Measurements from ENCODE around the gene RMC1.
"Not testable (repeated sequence)": the region's sequence is repeated elsewhere in the genome, so short reads cannot be mapped to it uniquely, and the experiment has no call there.

Gene RMC1

GRCh38 chr18:23532848-23533247 is 29.5 kb downstream of the RMC1 start:
- no peak for DNase-seq

GRCh38 chr18:23534276-23534675 is 31.0 kb downstream of the RMC1 start:
- no peak for DNase-seq

- no peak for DNase-seq
These were observed 32.9 kb downstream of the RMC1 start for GRCh38 chr18:23536204-23536603.

GRCh38 chr18:23537274-23537673 is 34.0 kb downstream of the RMC1 start:
- DNase-seq, result no peak

GRCh38 chr18:23538001-23538400 is 34.7 kb downstream of the RMC1 start:
- DNase-seq, result no peak

GRCh38 chr18:23538870-23539269 is 35.6 kb downstream of the RMC1 start:
- DNase-seq, result no peak

- DNase-seq, result peak; percentile 24 to 54 (median 37)
These were observed 36.0 kb downstream of the RMC1 start for GRCh38 chr18:23539296-23539695.

GRCh38 chr18:23539911-23540525 is 36.7 kb downstream of the RMC1 start:
- DNase-seq, result peak; percentile 54 to 87 (median 63)

GRCh38 chr18:23540867-23541266 is 37.6 kb downstream of the RMC1 start:
- peak; percentile 71 to 89 (median 82) for DNase-seq

GRCh38 chr18:23541349-23542093 is 38.2 kb downstream of the RMC1 start:
- DNase-seq, result peak in 1 of 3 donors; percentile 38

GRCh38 chr18:23542461-23542860 is 39.1 kb downstream of the RMC1 start:
- peak; percentile 29 to 71 (median 60) for DNase-seq

- no peak for DNase-seq
These were observed 42.0 kb downstream of the RMC1 start for GRCh38 chr18:23545247-23545789.

GRCh38 chr18:23547306-23547705 is 44.0 kb downstream of the RMC1 start:
- DNase-seq, result no peak

GRCh38 chr18:23547846-23548245 is 44.5 kb downstream of the RMC1 start:
- peak in 1 of 3 donors; percentile 27 for DNase-seq

- DNase-seq, result no peak
These were observed 45.0 kb downstream of the RMC1 start for GRCh38 chr18:23548275-23548674.

- DNase-seq, result no peak
These were observed 45.4 kb downstream of the RMC1 start for GRCh38 chr18:23548719-23549118.

GRCh38 chr18:23550898-23551297 is 47.6 kb downstream of the RMC1 start:
- no peak for DNase-seq

- DNase-seq, result no peak
These were observed 48.7 kb downstream of the RMC1 start for GRCh38 chr18:23551978-23552377.

GRCh38 chr18:23552505-23552904 is 49.2 kb downstream of the RMC1 start:
- no peak for DNase-seq

GRCh38 chr18:23553887-23554286 is 50.6 kb downstream of the RMC1 start:
- no peak for DNase-seq

- no peak for DNase-seq
These were observed 53.0 kb downstream of the RMC1 start for GRCh38 chr18:23556145-23556780.

- not testable (repeated sequence) for DNase-seq
These were observed 54.2 kb downstream of the RMC1 start for GRCh38 chr18:23557511-23557910.

GRCh38 chr18:23560186-23560585 is 56.9 kb downstream of the RMC1 start:
- no peak for DNase-seq
